ENCODE data around the gene PER2. TPM values are rescaled to one million over a fixed set of nuclear protein-coding genes. Genes with fewer than 3 reads are reported as not detected.

Gene PER2, protein sequence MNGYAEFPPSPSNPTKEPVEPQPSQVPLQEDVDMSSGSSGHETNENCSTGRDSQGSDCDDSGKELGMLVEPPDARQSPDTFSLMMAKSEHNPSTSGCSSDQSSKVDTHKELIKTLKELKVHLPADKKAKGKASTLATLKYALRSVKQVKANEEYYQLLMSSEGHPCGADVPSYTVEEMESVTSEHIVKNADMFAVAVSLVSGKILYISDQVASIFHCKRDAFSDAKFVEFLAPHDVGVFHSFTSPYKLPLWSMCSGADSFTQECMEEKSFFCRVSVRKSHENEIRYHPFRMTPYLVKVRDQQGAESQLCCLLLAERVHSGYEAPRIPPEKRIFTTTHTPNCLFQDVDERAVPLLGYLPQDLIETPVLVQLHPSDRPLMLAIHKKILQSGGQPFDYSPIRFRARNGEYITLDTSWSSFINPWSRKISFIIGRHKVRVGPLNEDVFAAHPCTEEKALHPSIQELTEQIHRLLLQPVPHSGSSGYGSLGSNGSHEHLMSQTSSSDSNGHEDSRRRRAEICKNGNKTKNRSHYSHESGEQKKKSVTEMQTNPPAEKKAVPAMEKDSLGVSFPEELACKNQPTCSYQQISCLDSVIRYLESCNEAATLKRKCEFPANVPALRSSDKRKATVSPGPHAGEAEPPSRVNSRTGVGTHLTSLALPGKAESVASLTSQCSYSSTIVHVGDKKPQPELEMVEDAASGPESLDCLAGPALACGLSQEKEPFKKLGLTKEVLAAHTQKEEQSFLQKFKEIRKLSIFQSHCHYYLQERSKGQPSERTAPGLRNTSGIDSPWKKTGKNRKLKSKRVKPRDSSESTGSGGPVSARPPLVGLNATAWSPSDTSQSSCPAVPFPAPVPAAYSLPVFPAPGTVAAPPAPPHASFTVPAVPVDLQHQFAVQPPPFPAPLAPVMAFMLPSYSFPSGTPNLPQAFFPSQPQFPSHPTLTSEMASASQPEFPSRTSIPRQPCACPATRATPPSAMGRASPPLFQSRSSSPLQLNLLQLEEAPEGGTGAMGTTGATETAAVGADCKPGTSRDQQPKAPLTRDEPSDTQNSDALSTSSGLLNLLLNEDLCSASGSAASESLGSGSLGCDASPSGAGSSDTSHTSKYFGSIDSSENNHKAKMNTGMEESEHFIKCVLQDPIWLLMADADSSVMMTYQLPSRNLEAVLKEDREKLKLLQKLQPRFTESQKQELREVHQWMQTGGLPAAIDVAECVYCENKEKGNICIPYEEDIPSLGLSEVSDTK (N-terminal part only)
- total RNA-seq (2022; extraction: Qiagen RNA extraction): 5.5 to 7.3 TPM (median 6.8 TPM) in 5 replicates

GRCh38 chr2:238287737-238288649 is at the start of gene PER2:
Gene PER2, minus strand, starts transcription at chr2:238288610. Its CDS starts 10,674 bp downstream, at chr2:238277936.

DNA sequence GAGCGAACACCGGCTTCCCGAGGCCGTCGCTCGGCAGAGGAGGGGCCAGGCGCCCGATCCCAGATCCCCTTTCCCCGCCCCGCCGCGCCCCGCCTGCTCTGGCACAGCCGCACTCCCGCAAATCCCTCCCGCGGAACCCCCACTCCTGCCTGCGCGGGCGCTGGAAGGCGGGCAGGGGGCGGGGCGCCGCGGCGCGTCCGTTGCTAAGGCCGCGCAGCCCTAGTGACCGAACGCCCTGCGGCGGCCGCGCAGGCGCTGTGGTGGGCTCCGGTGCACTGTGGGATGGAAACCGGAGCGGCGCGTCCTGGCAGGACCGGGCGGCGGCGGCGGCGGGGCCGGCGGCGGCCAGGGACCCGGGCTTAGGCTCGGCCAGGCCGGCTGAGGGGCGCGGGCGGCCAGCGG is 31.8 kb upstream of the PER2 start, which contains the start of gene TRAF3IP1:
Gene TRAF3IP1, plus strand, starts transcription at position 273 of the 402 bp plus-strand sequence. CDS start 145 bp downstream, outside the sequence.

DNA sequence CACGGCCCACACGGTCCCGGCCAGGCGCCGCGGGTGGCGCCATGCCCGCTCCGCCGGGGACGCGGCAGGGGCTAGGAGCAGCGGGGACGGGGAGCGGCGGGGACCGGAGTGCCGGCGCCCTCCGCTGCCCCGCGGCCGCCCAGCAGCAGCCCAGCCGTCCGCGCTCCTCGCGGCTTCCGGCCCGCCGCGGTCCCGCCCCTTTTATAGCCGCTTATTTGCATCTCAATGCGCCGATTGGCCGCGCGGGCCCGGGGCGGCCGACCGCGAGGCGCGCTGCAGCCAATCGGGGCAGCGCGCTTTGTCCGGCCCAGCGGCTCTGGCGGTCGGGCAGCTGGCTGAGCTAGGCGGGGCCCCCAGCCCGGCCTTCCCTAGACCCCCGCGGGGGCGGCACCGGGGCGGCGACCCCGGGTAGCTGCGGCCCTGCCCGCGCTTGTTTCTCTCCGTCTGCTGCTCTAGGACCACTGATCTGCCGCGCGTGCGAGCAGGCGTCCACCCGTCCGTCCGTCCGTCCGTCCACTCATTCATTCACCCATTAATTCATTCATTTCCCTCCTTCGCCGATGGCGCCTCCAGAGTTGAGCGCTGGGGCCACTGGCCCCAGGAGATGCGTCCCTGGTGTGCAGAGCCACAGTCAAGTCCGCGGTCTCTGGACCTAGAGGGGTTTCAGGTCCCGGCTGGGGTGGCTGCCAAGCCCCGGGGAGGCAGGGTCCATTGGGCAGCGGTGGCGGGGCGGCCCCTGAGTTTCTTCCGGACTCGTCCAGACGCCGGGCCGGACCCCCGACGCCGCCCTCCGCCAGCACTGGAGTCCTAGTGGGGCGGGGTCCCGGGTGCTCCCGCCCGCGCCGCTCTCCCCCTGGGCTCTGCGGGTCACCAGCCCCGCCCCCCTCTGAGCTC is 48.3 kb downstream of the PER2 start, which contains the start of gene HES6:
Gene HES6, minus strand, starts transcription at position 176 of the 894 bp plus-strand sequence. Its CDS starts 133 bp downstream, at position 43.

DNA sequence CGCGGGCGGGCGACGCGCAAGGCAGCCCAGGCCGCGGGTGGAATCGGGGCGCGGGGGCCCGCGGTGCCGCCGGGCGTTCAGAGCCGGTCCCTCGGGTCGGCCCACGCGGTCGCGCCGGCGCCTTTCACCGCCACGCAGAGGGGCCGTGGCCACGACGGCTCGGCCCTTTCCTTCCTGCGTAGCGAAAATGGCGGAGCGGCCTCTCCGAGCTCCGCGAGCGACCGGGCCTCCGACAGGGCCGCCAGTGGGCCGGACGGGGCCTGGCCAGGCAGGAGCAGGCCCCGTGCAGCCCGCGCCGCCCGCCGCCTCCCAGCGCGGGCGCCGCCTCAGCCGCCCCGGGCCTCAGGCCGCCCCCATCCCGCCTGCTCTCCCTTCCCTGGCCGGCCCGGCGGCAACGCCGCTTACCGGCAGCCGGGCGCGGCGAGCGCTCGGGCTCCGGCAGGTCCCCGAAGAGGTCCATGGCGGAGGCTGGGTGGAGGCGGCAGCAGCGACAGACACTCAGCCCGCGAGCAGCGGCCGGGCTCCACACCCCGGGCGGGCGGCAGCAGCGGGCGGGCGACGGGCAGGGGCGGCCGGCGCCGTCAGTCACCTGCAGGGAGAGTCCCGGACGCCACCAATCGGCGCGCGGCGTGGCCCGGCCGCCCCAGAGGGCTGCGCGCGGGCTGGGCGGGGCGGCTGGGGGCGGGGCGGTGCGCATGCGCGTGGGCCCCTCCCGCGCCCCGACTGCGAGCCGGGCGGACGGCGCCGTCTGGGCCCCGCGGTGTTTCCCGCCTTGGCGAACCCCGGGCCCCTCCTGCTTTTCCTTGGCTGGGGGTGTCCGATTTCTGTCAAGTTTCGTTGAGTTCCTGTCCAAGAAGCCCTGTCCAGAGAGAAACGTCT is 85.1 kb downstream of the PER2 start, which contains the start of gene ILKAP:
Gene ILKAP, minus strand, starts transcription at position 602 of the 879 bp plus-strand sequence. Its CDS starts 142 bp downstream, at position 460.

Other genes starting within 250 kb of the PER2 start
- 14.9 to 21.6 TPM (median 18.9 TPM) in 5 replicates for gene SCLY, start 227.6 kb downstream of the PER2 start, total RNA-seq (2022; extraction: Qiagen RNA extraction)
- 0.05 to 0.23 TPM (median 0.14 TPM) in 5 replicates for gene ESPNL, start 188.3 kb downstream of the PER2 start, total RNA-seq (2022; extraction: Qiagen RNA extraction)
- 0.18 to 0.26 TPM (median 0.24 TPM) in 5 replicates for gene KLHL30, start 149.9 kb downstream of the PER2 start, total RNA-seq (2022; extraction: Qiagen RNA extraction)
- 6.6 to 9.1 TPM (median 8.3 TPM) in 5 replicates for gene ERFE, start 129.6 kb downstream of the PER2 start, total RNA-seq (2022; extraction: Qiagen RNA extraction)
- gene ILKAP, start 84.9 kb downstream of the PER2 start, total RNA-seq (2022; extraction: Qiagen RNA extraction): 36.1 to 43.6 TPM (median 39.9 TPM) in 5 replicates
- gene HES6, start 48.6 kb downstream of the PER2 start, total RNA-seq (2022; extraction: Qiagen RNA extraction): 8.3 to 17.3 TPM (median 14.7 TPM) in 5 replicates
- gene TRAF3IP1, start 31.9 kb upstream of the PER2 start, total RNA-seq (2022; extraction: Qiagen RNA extraction): 10.3 to 13.7 TPM (median 12.9 TPM) in 5 replicates
- 35.9 to 60.3 TPM (median 53.9 TPM) in 5 replicates for gene ASB1, start 138.3 kb upstream of the PER2 start, total RNA-seq (2022; extraction: Qiagen RNA extraction)